HG03342 (cell line): ENCODE measurements around the gene PRKCD.

Source experiments
- ATAC-seq: cut with Tn5 transposase; IDR thresholded peaks from one replicate; pipeline ENCODE4 v1.9.1; 2021; ENCODE audit warnings: mild to moderate bottlenecking, moderate library complexity; ENCODE audit not compliant: unreplicated experiment

Gene PRKCD

GRCh38 chr3:53211706-53212702 lies 51.0 kb downstream of the PRKCD start:
- ATAC-seq = no peak

- ATAC-seq = no peak
Measured at GRCh38 chr3:53213276-53213675, 52.3 kb downstream of the PRKCD start.

GRCh38 chr3:53215816-53216215 lies 54.8 kb downstream of the PRKCD start:
- ATAC-seq = no peak

GRCh38 chr3:53216723-53217122 lies 55.7 kb downstream of the PRKCD start:
- ATAC-seq = no peak

- no peak for ATAC-seq
Measured at GRCh38 chr3:53217175-53217574, 56.2 kb downstream of the PRKCD start.

- ATAC-seq = no peak
Measured at GRCh38 chr3:53218131-53218530, 57.1 kb downstream of the PRKCD start.

GRCh38 chr3:53219895-53220483 lies 59.0 kb downstream of the PRKCD start:
- ATAC-seq = peak; percentile 78

GRCh38 chr3:53221345-53221744 lies 60.3 kb downstream of the PRKCD start:
- no peak for ATAC-seq

GRCh38 chr3:53221827-53222182 lies 60.8 kb downstream of the PRKCD start:
- no peak for ATAC-seq

GRCh38 chr3:53222183-53222901 lies 61.3 kb downstream of the PRKCD start:
- no peak for ATAC-seq

GRCh38 chr3:53223025-53223424 lies 62.0 kb downstream of the PRKCD start:
- no peak for ATAC-seq

GRCh38 chr3:53223541-53223966 lies 62.5 kb downstream of the PRKCD start:
- ATAC-seq = no peak

GRCh38 chr3:53224026-53224425 lies 63.0 kb downstream of the PRKCD start:
- no peak for ATAC-seq

GRCh38 chr3:53224536-53224935 lies 63.5 kb downstream of the PRKCD start:
- ATAC-seq = no peak

- ATAC-seq = no peak
Measured at GRCh38 chr3:53225181-53225580, 64.2 kb downstream of the PRKCD start.

GRCh38 chr3:53225651-53226050 lies 64.6 kb downstream of the PRKCD start:
- no peak for ATAC-seq

- no peak for ATAC-seq
Measured at GRCh38 chr3:53226142-53226840, 65.3 kb downstream of the PRKCD start.

GRCh38 chr3:53226841-53227407 lies 65.9 kb downstream of the PRKCD start:
- ATAC-seq = no peak

- no peak for ATAC-seq
Measured at GRCh38 chr3:53227993-53228885, 67.2 kb downstream of the PRKCD start.

- no peak for ATAC-seq
Measured at GRCh38 chr3:53229171-53229570, 68.2 kb downstream of the PRKCD start.
